Right lobe of liver (tissue), 6 donors: ENCODE results near the gene GRXCR2. TPM values are rescaled to one million over a fixed set of nuclear protein-coding genes. Genes with fewer than 3 reads are reported as not detected.

Experiments used
- ATAC-seq, 4 donors: fragments of 200-7000 bp; cut with Tn5 transposase; one replicate each; pipeline ENCODE4 v1.9.1; 2020; ENCODE audit warnings: mild to moderate bottlenecking in 4 of 4, moderate library complexity in 4 of 4
- DNase-seq, 3 donors: peaks; one replicate each; pipeline ENCODE4 v3.0.0-alpha.2; 2020
- H3K27ac ChIP-seq, 3 donors: fragments of 200-600 bp; one replicate each; pipeline ENCODE4 v1.8.0; 2022
- H3K27me3 ChIP-seq, 2 donors: fragments of 200-600 bp; one replicate each; pipeline ENCODE4 v1.8.0; 2022
- H3K36me3 ChIP-seq, 4 donors: fragments of 200-600 bp; sonication (generic) in 1 of 4; one replicate each; pipeline versions ENCODE4 v1.5.1 to v1.8.0; 2017 to 2022; ENCODE audit warnings: control low read depth in 1 of 4
- H3K4me1 ChIP-seq, 4 donors: fragments of 200-600 bp; sonication (generic) in 1 of 4; one replicate each; pipeline versions ENCODE4 v1.5.1 to v1.8.0; 2017 to 2022; ENCODE audit warnings: control low read depth in 1 of 4
- H3K4me3 ChIP-seq, 3 donors: fragments of 200-600 bp; one replicate each; pipeline ENCODE4 v1.8.0; 2022
- H3K9me3 ChIP-seq, 4 donors: fragments of 200-600 bp; sonication (generic) in 1 of 4; one replicate each; pipeline versions ENCODE4 v1.5.1 to v1.8.0; 2017 to 2022; ENCODE audit warnings: control low read depth in 1 of 4
- POLR2A ChIP-seq: fragments of 450-650 bp; IDR thresholded peaks from one replicate; pipeline ENCODE4 v1.6.1; 2017; ENCODE audit warnings: antibody characterized with exemption, mild to moderate bottlenecking
- WGBS: methylation state at CpG from one replicate; pipeline ENCODE4 v1.1.6; 2018; ENCODE audit warnings: low coverage, low lambda C conversion rate; ENCODE audit not compliant: insufficient coverage; ENCODE audit errors: missing lambda C conversion rate; 5-methylcytosine and 5-hydroxymethylcytosine counted together
- intact Hi-C, 2 donors: fragments of 100-400 bp; cut with DNase I; formaldehyde crosslinking; loops; one replicate each; pipeline versions ENCODE4 v1.11.2 to v1.14.1; 2022
- total RNA-seq, 6 experiments: library from RNA; depleted of rRNA in 2 of 6; stranded (reverse); fragments of >200 nt in 2 of 6; fragmentation: NEBNext Ultra II Directional in 3 of 6; extraction: Animal tissue kit (Norgen Biotek cat#: 25700) in 3 of 6; gene quantifications; one replicate each; pipeline versions ENCODE4 v1.1.0 to v1.2.4, GENCODE V29; 2016 to 2023
- TF ChIP-seq, protein P1 (sequence below), 4 donors: fragments of 200-600 bp in 3 of 4; fragments of 450-650 bp in 1 of 4; IDR thresholded peaks; one replicate each; pipeline versions ENCODE4 v1.5.1 to v1.8.0; 2016 to 2022; ENCODE audit warnings: antibody characterized with exemption in 4 of 4, mild to moderate bottlenecking in 2 of 4
- donor health status: DM: no; HTN: yes; CAD: no.
- donor health status: DM: no; HTN: no; CAD: no.
- donor health status: DM: no; HTN: no; CAD: no.
- donor health status: DM: no; HTN: yes; CAD: no.
- donor health status: DM: no; HTN: yes; CAD: no.

The GRXCR2 gene
- total RNA-seq, 6 experiments from 2014 or later: not detected

DNA sequence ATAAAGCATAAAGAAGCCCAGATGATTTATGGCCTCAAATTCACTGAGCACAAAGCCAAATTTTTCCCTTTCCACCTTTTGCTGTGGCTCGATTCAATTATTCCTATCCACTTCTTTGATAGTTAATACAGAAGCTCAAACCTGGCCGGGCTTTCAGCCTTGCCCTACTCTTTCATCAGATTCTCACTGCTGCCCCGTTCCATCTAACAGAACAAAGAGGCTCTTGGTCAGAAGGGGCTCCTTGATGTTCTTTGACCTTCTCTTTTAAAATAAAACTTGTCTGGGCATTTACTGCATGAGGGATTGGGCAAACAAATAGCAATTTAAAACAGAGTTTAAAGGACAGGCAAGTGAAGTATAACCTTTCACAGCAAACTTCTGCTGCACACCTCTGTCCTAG is 9.8 kb downstream of the GRXCR2 start:
- 77% methylated on average over 3 of the region's 3 CpGs for WGBS
- no peaks in the 10 kb centered on the region for H3K9me3 ChIP-seq
- no peak for DNase-seq
- H3K27ac ChIP-seq: no peak overlapping the region
- no peaks in the 10 kb centered on the region for H3K36me3 ChIP-seq
- no peaks in the 10 kb centered on the region for H3K27me3 ChIP-seq
- intact Hi-C loops: no loop called here
- no peaks in the 10 kb centered on the region for H3K4me1 ChIP-seq
- no peak for ATAC-seq
- no peak overlapping the region for H3K4me3 ChIP-seq
- TF ChIP-seq POLR2A: no peak
- TF ChIP-seq, protein P1, sequence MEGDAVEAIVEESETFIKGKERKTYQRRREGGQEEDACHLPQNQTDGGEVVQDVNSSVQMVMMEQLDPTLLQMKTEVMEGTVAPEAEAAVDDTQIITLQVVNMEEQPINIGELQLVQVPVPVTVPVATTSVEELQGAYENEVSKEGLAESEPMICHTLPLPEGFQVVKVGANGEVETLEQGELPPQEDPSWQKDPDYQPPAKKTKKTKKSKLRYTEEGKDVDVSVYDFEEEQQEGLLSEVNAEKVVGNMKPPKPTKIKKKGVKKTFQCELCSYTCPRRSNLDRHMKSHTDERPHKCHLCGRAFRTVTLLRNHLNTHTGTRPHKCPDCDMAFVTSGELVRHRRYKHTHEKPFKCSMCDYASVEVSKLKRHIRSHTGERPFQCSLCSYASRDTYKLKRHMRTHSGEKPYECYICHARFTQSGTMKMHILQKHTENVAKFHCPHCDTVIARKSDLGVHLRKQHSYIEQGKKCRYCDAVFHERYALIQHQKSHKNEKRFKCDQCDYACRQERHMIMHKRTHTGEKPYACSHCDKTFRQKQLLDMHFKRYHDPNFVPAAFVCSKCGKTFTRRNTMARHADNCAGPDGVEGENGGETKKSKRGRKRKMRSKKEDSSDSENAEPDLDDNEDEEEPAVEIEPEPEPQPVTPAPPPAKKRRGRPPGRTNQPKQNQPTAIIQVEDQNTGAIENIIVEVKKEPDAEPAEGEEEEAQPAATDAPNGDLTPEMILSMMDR (IDR thresholded peaks at IDR 0.05): no peak

DNA sequence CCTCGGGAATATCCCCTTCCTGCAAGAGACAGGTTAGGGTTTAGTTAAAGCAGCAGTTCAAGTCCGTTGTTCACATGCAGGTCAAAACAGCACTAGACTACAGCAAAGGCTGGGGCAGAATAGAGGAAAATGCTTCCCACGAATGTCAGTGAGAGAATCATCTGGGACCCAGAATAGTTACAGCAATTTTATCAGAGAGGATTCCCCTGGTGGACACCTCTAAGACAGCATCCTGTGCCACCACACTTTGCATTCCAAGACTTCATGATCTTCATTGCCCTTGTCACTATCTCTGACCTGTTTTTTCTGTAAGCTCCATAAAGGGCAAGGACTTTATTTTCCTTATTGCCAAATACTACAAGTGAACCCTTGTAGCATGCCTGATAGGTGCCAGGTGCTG is 12.9 kb downstream of the GRXCR2 start:
- no peaks in the 10 kb centered on the region for H3K27me3 ChIP-seq
- H3K27ac ChIP-seq: no peak overlapping the region
- no peaks in the 10 kb centered on the region for H3K9me3 ChIP-seq
- ATAC-seq: peak in 1 of 4 donors; percentile 22
- no CpG with 5 or more reads among the region's 3 CpGs for WGBS
- no peaks in the 10 kb centered on the region for H3K4me1 ChIP-seq
- H3K4me3 ChIP-seq: no peak overlapping the region
- H3K36me3 ChIP-seq: no peaks in the 10 kb centered on the region
- intact Hi-C loops: no loop called here
- DNase-seq: no peak
- TF ChIP-seq POLR2A: no peak
- TF ChIP-seq, protein P1 (IDR thresholded peaks at IDR 0.05): peak in 1 of 4 donors; percentile 6

DNA sequence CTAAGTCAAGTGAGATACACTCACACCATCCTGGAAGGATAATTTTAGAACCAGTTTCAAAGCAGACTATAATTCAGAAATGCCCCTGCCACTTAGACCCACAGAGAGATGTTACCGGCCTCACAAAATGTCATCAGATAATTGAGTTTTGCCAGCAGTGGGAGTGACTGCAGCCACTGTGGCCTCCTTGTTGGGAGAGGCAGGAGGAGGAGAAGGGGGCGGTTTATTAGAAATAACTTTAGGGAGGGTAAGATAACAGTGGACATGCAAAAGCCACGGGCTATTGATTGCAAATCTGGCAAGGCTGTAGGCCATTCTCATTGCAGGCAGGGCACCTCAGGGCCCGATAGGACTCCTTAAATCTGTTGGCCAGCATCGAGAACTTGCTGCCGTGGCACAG is 13.4 kb downstream of the GRXCR2 start:
- ATAC-seq: peak in 1 of 4 donors; percentile 31
- no peaks in the 10 kb centered on the region for H3K9me3 ChIP-seq
- no peak overlapping the region for H3K4me3 ChIP-seq
- no peaks in the 10 kb centered on the region for H3K27me3 ChIP-seq
- intact Hi-C loops: no loop called here
- H3K36me3 ChIP-seq: no peaks in the 10 kb centered on the region
- WGBS: 43% methylated on average over 3 of the region's 6 CpGs
- no peak for DNase-seq
- no peak overlapping the region for H3K27ac ChIP-seq
- TF ChIP-seq, protein P1 (IDR thresholded peaks at IDR 0.05): no peak
- TF ChIP-seq POLR2A: no peak
- no peaks in the 10 kb centered on the region for H3K4me1 ChIP-seq

DNA sequence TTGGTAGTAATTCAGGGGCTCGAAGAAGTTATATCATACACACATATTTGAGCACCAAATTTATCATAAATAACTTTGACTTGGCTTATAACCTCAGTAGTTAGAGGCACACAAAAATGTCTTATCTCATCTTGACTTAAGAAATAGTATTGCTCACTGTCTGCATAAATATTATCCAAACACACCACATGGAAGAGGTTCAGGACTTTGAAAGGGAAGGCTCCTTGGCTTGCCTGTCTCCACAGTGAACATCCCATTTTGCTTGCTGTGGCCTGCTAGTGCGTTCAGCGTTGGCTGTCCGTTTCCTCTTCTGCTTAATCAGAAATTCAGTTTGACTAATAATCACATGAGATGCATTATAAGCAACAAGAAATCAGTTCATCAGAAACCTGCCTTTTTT is 13.9 kb downstream of the GRXCR2 start:
- DNase-seq: no peak
- TF ChIP-seq POLR2A: no peak
- TF ChIP-seq, protein P1 (IDR thresholded peaks at IDR 0.05): no peak
- H3K4me3 ChIP-seq: no peak overlapping the region
- no peak for ATAC-seq
- no peaks in the 10 kb centered on the region for H3K27me3 ChIP-seq
- no peak overlapping the region for H3K27ac ChIP-seq
- H3K9me3 ChIP-seq: no peaks in the 10 kb centered on the region
- WGBS: 77% methylated on average over 4 of the region's 4 CpGs
- intact Hi-C loops: no loop called here
- no peaks in the 10 kb centered on the region for H3K36me3 ChIP-seq
- no peaks in the 10 kb centered on the region for H3K4me1 ChIP-seq

DNA sequence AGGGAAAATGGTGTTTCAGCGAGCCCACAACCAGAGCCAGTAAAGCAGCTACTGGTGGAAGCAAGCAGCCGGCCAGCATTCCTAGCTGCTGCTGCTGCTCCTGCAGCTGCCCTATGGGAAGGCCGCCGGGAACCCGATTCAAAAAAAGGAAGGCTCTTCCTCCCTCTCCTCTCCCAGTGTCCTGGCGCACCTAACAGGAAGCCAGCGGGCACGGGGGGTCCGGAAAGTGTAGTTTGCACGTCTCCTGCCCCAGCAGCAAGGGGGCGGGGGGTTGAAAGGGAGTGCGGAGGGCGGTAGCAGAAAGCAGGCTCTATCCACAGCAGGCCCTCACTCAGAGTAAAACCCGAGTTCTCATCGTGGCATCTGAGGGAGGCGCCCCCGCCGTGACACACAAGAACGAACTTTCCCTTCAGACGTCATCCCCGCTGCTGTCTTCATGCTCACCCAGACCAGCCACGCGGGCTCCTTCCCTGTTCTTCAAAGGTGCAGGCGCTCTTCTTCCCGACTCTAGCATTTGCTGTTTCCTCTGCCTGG is 16.5 kb downstream of the GRXCR2 start:
- Histone ChIP-seq H3K9me3 (no peaks in the 10 kb centered on the region), H3K4me3 (peak overlapping the region; percentile 9 to 27 (median 12)), H3K27ac (no peak overlapping the region), H3K36me3 (no peaks in the 10 kb centered on the region), H3K4me1 (no peaks in the 10 kb centered on the region), H3K27me3 (no peaks in the 10 kb centered on the region)
- intact Hi-C loops: no loop called here
- ATAC-seq (peak; percentile 38 to 76 (median 52)), DNase-seq (peak in 1 of 3 donors; percentile 34)
- 15% methylated on average over 4 of the region's 25 CpGs for WGBS
- TF ChIP-seq, protein P1 (IDR thresholded peaks at IDR 0.05): no peak
- no peak for TF ChIP-seq POLR2A
